Measurements from ENCODE around the gene DUSP16. TPM values are rescaled to one million over a fixed set of nuclear protein-coding genes. Genes with fewer than 3 reads are reported as not detected.

The DUSP16 gene
- total and polyA plus RNA-seq, 2 of the 8 experiments (the other 6 are each of a cell fraction or from before 2014, with no cell fraction given): 31.6 to 55.9 TPM

DNA sequence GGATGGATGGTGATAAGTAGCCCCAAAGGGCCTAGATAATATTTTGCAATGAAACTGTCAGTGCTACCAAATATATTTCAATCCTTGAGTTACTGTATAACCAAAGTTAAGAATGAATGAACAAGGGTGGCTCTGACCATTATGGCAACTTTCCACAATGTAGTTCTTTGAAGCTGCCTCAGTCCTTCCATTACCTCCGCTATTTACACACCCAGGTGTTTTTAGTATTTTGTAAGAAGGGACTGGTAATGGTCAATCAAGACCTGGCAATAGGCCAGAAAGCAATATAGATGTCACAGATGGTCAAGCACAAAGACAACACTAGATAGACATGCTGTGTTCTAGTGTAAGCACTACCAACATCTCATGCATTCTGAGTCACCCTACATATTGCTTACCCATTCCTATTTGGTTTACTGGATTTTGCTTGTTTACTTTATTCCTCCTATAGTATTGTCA is 16.3 kb downstream of the DUSP16 start:
- 100% methylated on average over 1 of the region's 1 CpG; no CpG with 5 or more reads in 1 of the 2 experiments for WGBS, 2 experiments (ENCODE audit: extremely low coverage in 1 of 2, insufficient coverage in 1 of 2, insufficient read length in 1 of 2, insufficient replicate concordance in 2 of 2, low coverage in 1 of 2, low lambda C conversion rate in 2 of 2, missing lambda C conversion rate in 1 of 2)
- Histone ChIP-seq H2BK120ac (replicated peaks; ENCODE audit: low read depth, low read length) (no peak overlapping the region), H3K79me1 (ENCODE audit: low read depth, low read length) (no peaks in the 10 kb centered on the region; the same call in 1 of the 2 replicates), H2BK15ac (ENCODE audit: low read length) (no peak overlapping the region), H4K8ac (ENCODE audit: extremely low read depth, insufficient read depth, low read length) (no peak overlapping the region), H3K4me3 (ENCODE audit: extremely low read depth in 1 of 4, insufficient read depth in 2 of 4, low read depth in 3 of 4, low read length in 4 of 4) (no peak overlapping the region), H3K4ac (replicated peaks; ENCODE audit: insufficient read length, low read depth, low read length) (no peak overlapping the region), H3K36me3 (ENCODE audit: control insufficient read depth in 2 of 4, insufficient read depth in 4 of 4, low read length in 3 of 4) (peaks cover 0 to 4% (median 0%) of the 10 kb centered on the region in 4 experiments; a peak in 2 of 8 replicates), H3K56ac (replicated peaks; ENCODE audit: insufficient read length, low read depth, low read length) (no peak overlapping the region), H3K23ac (ENCODE audit: insufficient read length) (no peak overlapping the region), H2AK5ac (ENCODE audit: low read depth, low read length) (no peak overlapping the region), H3K79me2 (ENCODE audit: control insufficient read depth in 1 of 2, insufficient read depth in 2 of 2, low read length in 2 of 2) (peaks cover 0 to 76% of the 10 kb centered on the region in 2 experiments; a peak in 2 of 4 replicates), H4K5ac (ENCODE audit: insufficient read length, low read depth, low read length) (no peak overlapping the region), H2AFZ (ENCODE audit: low read length) (no peak overlapping the region), H3K27ac (ENCODE audit: low read depth, low read length) (no peak overlapping the region), H3K23me2 (ENCODE audit: low read depth, low read length) (no peaks in the 10 kb centered on the region), H3K14ac (ENCODE audit: insufficient read length) (no peak overlapping the region), H4K20me1 (replicated peaks in 1 of 2; ENCODE audit: control insufficient read depth in 1 of 2, insufficient read depth in 2 of 2, low read length in 2 of 2) (peaks cover 2 to 4% of the 10 kb centered on the region in 2 experiments), H2BK20ac (ENCODE audit: low read length) (no peak overlapping the region), H3K9ac (replicated peaks in 1 of 4; ENCODE audit: extremely low read depth in 1 of 4, low read depth in 3 of 4, low read length in 3 of 4) (no peak overlapping the region), H2BK12ac (ENCODE audit: low read depth, low read length) (no peak overlapping the region), H2BK5ac (ENCODE audit: low read depth, low read length) (no peak overlapping the region), H3K4me1 (replicated peaks in 1 of 4; ENCODE audit: control insufficient read depth in 3 of 4, insufficient read depth in 4 of 4, low read length in 3 of 4) (no peaks in the 10 kb centered on the region; a peak in 1 of 7 replicates), H3K27me3 (replicated peaks in 1 of 4; ENCODE audit: control insufficient read depth in 3 of 4, extremely low read depth in 1 of 4, insufficient read depth in 3 of 4, low read length in 3 of 4) (no peaks in the 10 kb centered on the region), H4K91ac (replicated peaks; ENCODE audit: insufficient read length, low read length) (no peak overlapping the region), H3K18ac (ENCODE audit: extremely low read depth, low read length) (no peak overlapping the region), H3K4me2 (ENCODE audit: insufficient read depth in 1 of 2, low read depth in 2 of 2, low read length in 2 of 2) (no peak overlapping the region), H3K9me3 (ENCODE audit: insufficient read depth in 2 of 2, low read depth in 1 of 2, low read length in 1 of 2) (no peaks in the 10 kb centered on the region)
- DNase-seq (ENCODE audit: low read depth in 1 of 2, low spot score in 2 of 2): no peak
- no peak for FAIRE-seq
- TF ChIP-seq SUZ12 (IDR thresholded peaks at IDR 0.05; ENCODE audit: low read length) (no peak), CREB1 (IDR thresholded peaks at IDR 0.05) (no peak), BACH1 (IDR thresholded peaks at IDR 0.05; ENCODE audit: low read length) (no peak), GTF2F1 (IDR thresholded peaks at IDR 0.05; ENCODE audit: borderline replicate concordance, low read depth, low read length) (no peak), SP2 (IDR thresholded peaks at IDR 0.05; ENCODE audit: low read length) (no peak), KDM5A (IDR thresholded peaks at IDR 0.05; ENCODE audit: low read length) (no peak), EGR1 (IDR thresholded peaks at IDR 0.05; ENCODE audit: borderline replicate concordance, low read depth, low read length) (no peak), TEAD4 (IDR thresholded peaks at IDR 0.05; ENCODE audit: low read depth, low read length) (no peak), RXRA (IDR thresholded peaks at IDR 0.05; ENCODE audit: insufficient read depth, low read depth, low read length) (no peak), YY1 (IDR thresholded peaks at IDR 0.05; ENCODE audit: low read depth, low read length) (no peak), SIRT6 (IDR thresholded peaks at IDR 0.05; ENCODE audit: low read length) (no peak)
- TF ChIP-seq, protein P1, sequence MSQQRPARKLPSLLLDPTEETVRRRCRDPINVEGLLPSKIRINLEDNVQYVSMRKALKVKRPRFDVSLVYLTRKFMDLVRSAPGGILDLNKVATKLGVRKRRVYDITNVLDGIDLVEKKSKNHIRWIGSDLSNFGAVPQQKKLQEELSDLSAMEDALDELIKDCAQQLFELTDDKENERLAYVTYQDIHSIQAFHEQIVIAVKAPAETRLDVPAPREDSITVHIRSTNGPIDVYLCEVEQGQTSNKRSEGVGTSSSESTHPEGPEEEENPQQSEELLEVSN (IDR thresholded peaks at IDR 0.05): no peak
- CTCF ChIA-PET (ENCODE audit: partially characterized antibody): interaction anchor here (1.1 kb wide), 1 partner anchor 26 kb away, joined by 3 read pairs; no protein-coding TSS in a partner anchor
- POLR2A ChIA-PET (ENCODE audit: partially characterized antibody): interaction anchor here (1.0 to 1.8 kb wide), 3 partner anchors 9 to 19 kb away, joined by 3 to 5 read pairs (median 4); no protein-coding TSS in a partner anchor
